H1 (cell line): ENCODE results near the gene MAP6D1.

Source experiments
- EZH2 ChIP-seq: fragments of 200-600 bp; sonication (generic); IDR thresholded peaks from 2 replicates; pipeline ENCODE4 v1.7.1; 2012; ENCODE audit warnings: low read depth, mild to moderate bottlenecking, moderate library complexity, low read length, inconsistent platforms; ENCODE audit not compliant: severe bottlenecking
- MAFK ChIP-seq: IDR thresholded peaks from 2 replicates; pipeline ENCODE4 v1.6.1; 2012; ENCODE audit warnings: low read depth, mild to moderate bottlenecking, improper control_type of control experiment, low read length
- NRF1 ChIP-seq: IDR thresholded peaks from 2 replicates; pipeline ENCODE4 v1.6.1; 2011; ENCODE audit warnings: mild to moderate bottlenecking, low read depth, low read length, improper control_type of control experiment
- POLR2AphosphoS5 ChIP-seq: IDR thresholded peaks from 2 replicates; pipeline ENCODE4 v1.6.1; 2011; ENCODE audit warnings: low read depth, low read length
- SUZ12 ChIP-seq: fragments of 200-600 bp; sonication (generic); IDR thresholded peaks from 2 replicates; pipeline ENCODE4 v1.6.1; 2012; ENCODE audit warnings: mild to moderate bottlenecking, inconsistent platforms, low read length, moderate library complexity, mixed read lengths
- USF2 ChIP-seq: IDR thresholded peaks from 2 replicates; pipeline ENCODE4 v1.6.1; 2011; ENCODE audit warnings: low read length, improper control_type of control experiment
- TF ChIP-seq, protein P1 (sequence below), 3 experiments: IDR thresholded peaks; 1 replicate in 2 of 3; 2 replicates in 1 of 3; pipeline versions ENCODE4 v1.5.1 to v1.6.1; 2011; ENCODE audit warnings: low read length in 3 of 3, mild to moderate bottlenecking in 3 of 3, inconsistent platforms in 2 of 3, low read depth in 1 of 3, moderate library complexity in 1 of 3; ENCODE audit not compliant: insufficient read depth in 1 of 3; ENCODE audit errors: control extremely low read depth in 1 of 3

- no peak for TF ChIP-seq SUZ12
- TF ChIP-seq, protein P1, sequence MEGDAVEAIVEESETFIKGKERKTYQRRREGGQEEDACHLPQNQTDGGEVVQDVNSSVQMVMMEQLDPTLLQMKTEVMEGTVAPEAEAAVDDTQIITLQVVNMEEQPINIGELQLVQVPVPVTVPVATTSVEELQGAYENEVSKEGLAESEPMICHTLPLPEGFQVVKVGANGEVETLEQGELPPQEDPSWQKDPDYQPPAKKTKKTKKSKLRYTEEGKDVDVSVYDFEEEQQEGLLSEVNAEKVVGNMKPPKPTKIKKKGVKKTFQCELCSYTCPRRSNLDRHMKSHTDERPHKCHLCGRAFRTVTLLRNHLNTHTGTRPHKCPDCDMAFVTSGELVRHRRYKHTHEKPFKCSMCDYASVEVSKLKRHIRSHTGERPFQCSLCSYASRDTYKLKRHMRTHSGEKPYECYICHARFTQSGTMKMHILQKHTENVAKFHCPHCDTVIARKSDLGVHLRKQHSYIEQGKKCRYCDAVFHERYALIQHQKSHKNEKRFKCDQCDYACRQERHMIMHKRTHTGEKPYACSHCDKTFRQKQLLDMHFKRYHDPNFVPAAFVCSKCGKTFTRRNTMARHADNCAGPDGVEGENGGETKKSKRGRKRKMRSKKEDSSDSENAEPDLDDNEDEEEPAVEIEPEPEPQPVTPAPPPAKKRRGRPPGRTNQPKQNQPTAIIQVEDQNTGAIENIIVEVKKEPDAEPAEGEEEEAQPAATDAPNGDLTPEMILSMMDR (IDR thresholded peaks at IDR 0.05; ENCODE audit: control extremely low read depth in 1 of 3, insufficient read depth in 1 of 3, low read depth in 1 of 3, low read length in 3 of 3): no peak
- TF ChIP-seq USF2: no peak
- TF ChIP-seq MAFK: no peak
- no peak for TF ChIP-seq POLR2AphosphoS5
- TF ChIP-seq NRF1: no peak
- TF ChIP-seq EZH2: no peak
Measured at GRCh38 chr3:183868796-183869195, 43.4 kb upstream of the MAP6D1 start.
